GM12892 (cell line): ENCODE results near the gene EXO1.

Experiments
- POLR2A ChIP-seq: IDR thresholded peaks from 2 replicates; pipeline ENCODE4 v1.6.1; 2011; ENCODE audit warnings: low read depth, low read length, control low read depth
- POLR2AphosphoS5 ChIP-seq: IDR thresholded peaks from 2 replicates; pipeline ENCODE4 v1.6.1; 2011; ENCODE audit warnings: low read depth, low read length, control low read depth
- TAF1 ChIP-seq: IDR thresholded peaks from 2 replicates; pipeline ENCODE4 v1.6.1; 2011; ENCODE audit warnings: low read depth, mild to moderate bottlenecking, control low read depth, low read length, borderline replicate concordance

DNA sequence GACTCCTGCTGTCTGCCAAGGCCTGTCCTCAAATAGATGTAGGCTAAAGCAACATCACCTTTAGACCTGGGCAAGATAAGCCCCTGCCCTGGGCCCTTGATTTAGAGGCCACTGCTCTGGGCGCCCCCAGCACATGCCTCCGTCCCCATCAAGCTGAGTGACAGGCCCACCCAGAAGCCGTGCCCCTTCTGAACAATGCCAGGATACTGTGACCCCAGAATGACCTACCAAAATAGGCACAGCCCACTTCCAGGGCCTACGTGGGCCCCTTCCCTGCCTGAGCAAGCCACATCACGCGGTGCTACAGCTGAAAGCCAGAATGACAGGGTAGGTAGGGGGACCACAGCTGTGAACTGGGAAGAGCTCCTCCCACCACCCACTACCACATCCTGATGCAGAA lies 84.8 kb downstream of the EXO1 start:
- TF ChIP-seq POLR2A (no peak), POLR2AphosphoS5 (no peak), TAF1 (no peak)
